NT2/D1 (cell line): Measurements from ENCODE around the gene PPM1H.

Experiments used
- DNase-seq: peaks from one replicate; pipeline ENCODE4 v3.0.0-alpha.2; 2011; ENCODE audit warnings: low read depth, low spot score
- H3K27me3 ChIP-seq: 2 replicates; pipeline ENCODE4 v1.6.0; 2011; ENCODE audit warnings: mild to moderate bottlenecking; ENCODE audit not compliant: insufficient read length, insufficient read depth
- H3K36me3 ChIP-seq: 2 replicates; pipeline ENCODE4 v1.6.1; 2011; ENCODE audit warnings: mild to moderate bottlenecking, low read length, mixed read lengths; ENCODE audit not compliant: insufficient read depth, insufficient read length
- H3K4me1 ChIP-seq: 2 replicates; pipeline ENCODE4 v1.5.1; 2011; ENCODE audit not compliant: insufficient read depth, insufficient read length
- H3K4me3 ChIP-seq: 2 replicates; pipeline ENCODE4 v1.5.1; 2011; ENCODE audit warnings: low read depth; ENCODE audit not compliant: insufficient read length
- H3K9ac ChIP-seq: 2 replicates; pipeline ENCODE4 v1.6.0; 2011; ENCODE audit warnings: low read depth; ENCODE audit not compliant: insufficient read length
- H3K9me3 ChIP-seq: 2 replicates; pipeline ENCODE4 v1.5.1; 2011; ENCODE audit warnings: mild to moderate bottlenecking, low read length; ENCODE audit not compliant: insufficient read depth
- SUZ12 ChIP-seq: IDR thresholded peaks from 2 replicates; pipeline ENCODE4 v1.6.1; 2011; ENCODE audit not compliant: insufficient read length, insufficient read depth; ENCODE audit errors: extremely low read depth
- YY1 ChIP-seq: IDR thresholded peaks from 2 replicates; pipeline ENCODE4 v1.6.1; 2011; ENCODE audit not compliant: insufficient read length, insufficient read depth
- ZNF274 ChIP-seq: IDR thresholded peaks from 2 replicates; pipeline ENCODE4 v1.6.1; 2011; ENCODE audit warnings: mild to moderate bottlenecking, low read depth, low read length

The PPM1H gene

GRCh38 chr12:62698701-62699101 lies 236.2 kb downstream of the PPM1H start:
- Histone ChIP-seq H3K4me3 (no peak overlapping the region), H3K27me3 (no peaks in the 10 kb centered on the region), H3K9me3 (no peaks in the 10 kb centered on the region), H3K4me1 (peaks cover 4% of the 10 kb centered on the region), H3K36me3 (no peaks in the 10 kb centered on the region), H3K9ac (no peak overlapping the region)
- TF ChIP-seq SUZ12 (no peak), ZNF274 (no peak), YY1 (no peak)
- DNase-seq: no peak

DNA sequence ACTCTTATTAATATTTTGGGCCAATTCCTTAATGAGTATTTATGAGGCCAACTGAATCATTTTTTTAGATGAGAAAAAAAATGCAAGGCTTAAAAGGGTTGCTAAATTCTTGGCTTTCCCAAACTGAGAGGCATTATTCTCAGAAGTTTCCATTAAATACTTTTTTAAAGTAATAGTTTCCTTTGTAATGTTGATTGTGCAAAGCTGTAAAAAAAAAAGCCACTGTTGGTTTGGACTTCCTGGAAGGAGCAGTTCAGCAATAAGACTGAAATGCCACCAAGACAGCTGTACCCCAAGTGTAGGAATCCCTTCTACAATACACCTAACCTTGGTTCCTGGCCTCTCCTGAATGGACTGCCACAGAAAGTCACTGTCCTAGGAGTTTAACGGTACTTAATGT lies 237.1 kb downstream of the PPM1H start:
- Histone ChIP-seq H3K4me3 (no peak overlapping the region), H3K27me3 (no peaks in the 10 kb centered on the region), H3K9me3 (peaks cover 2% of the 10 kb centered on the region; the same call in 1 of the 2 replicates), H3K9ac (no peak overlapping the region), H3K4me1 (peaks cover 9% of the 10 kb centered on the region), H3K36me3 (peaks cover 5% of the 10 kb centered on the region)
- TF ChIP-seq SUZ12 (no peak), YY1 (no peak), ZNF274 (no peak)
- no peak for DNase-seq

- no peak overlapping the region for H3K4me3 ChIP-seq
- no peak for DNase-seq
- TF ChIP-seq SUZ12 (no peak), YY1 (no peak), ZNF274 (no peak)
Measured at GRCh38 chr12:62695696-62696095, 239.3 kb downstream of the PPM1H start.

GRCh38 chr12:62694632-62695031 lies 240.3 kb downstream of the PPM1H start:
- no peak for TF ChIP-seq ZNF274
- no peak for TF ChIP-seq SUZ12
- no peak for TF ChIP-seq YY1
- H3K36me3 ChIP-seq: peaks cover 19% of the 10 kb centered on the region
- no peaks in the 10 kb centered on the region for H3K27me3 ChIP-seq
- no peak for DNase-seq
- peaks cover 9% of the 10 kb centered on the region for H3K4me1 ChIP-seq
- H3K9ac ChIP-seq: no peak overlapping the region
- no peak overlapping the region for H3K4me3 ChIP-seq
- peaks cover 17% of the 10 kb centered on the region for H3K9me3 ChIP-seq

More at GRCh38 chr12:62695696-62696095, 239.3 kb downstream of the PPM1H start:
- Histone ChIP-seq H3K27me3 (no peaks in the 10 kb centered on the region), H3K9me3 (peaks cover 17% of the 10 kb centered on the region), H3K4me1 (peaks cover 9% of the 10 kb centered on the region), H3K36me3 (peaks cover 13% of the 10 kb centered on the region), H3K9ac (no peak overlapping the region)

DNA sequence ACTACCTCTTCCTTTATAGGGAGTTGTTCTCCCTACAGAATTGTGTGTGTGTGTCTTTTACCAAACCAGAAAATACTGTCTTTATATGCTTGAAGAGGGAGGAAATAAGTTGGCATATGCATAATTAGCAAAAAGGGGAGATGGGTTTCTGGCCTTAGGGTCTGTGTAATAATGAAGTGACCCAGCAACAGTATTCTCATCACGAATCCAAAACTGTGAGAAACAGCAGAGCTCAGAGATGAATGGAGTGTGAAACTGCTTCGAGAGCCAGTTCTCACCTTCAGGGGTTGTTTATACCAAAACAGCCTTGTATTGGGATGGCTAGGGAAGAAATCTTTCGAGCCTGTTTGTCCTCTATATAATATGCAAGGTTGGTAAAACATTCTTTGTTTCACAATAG lies 240.8 kb downstream of the PPM1H start:
- DNase-seq: no peak
- TF ChIP-seq ZNF274: no peak
- TF ChIP-seq YY1: no peak
- TF ChIP-seq SUZ12: no peak
- peaks cover 9% of the 10 kb centered on the region for H3K4me1 ChIP-seq
- no peak overlapping the region for H3K4me3 ChIP-seq
- no peaks in the 10 kb centered on the region for H3K27me3 ChIP-seq
- H3K36me3 ChIP-seq: peaks cover 24% of the 10 kb centered on the region
- no peak overlapping the region for H3K9ac ChIP-seq
- peaks cover 17% of the 10 kb centered on the region for H3K9me3 ChIP-seq

DNA sequence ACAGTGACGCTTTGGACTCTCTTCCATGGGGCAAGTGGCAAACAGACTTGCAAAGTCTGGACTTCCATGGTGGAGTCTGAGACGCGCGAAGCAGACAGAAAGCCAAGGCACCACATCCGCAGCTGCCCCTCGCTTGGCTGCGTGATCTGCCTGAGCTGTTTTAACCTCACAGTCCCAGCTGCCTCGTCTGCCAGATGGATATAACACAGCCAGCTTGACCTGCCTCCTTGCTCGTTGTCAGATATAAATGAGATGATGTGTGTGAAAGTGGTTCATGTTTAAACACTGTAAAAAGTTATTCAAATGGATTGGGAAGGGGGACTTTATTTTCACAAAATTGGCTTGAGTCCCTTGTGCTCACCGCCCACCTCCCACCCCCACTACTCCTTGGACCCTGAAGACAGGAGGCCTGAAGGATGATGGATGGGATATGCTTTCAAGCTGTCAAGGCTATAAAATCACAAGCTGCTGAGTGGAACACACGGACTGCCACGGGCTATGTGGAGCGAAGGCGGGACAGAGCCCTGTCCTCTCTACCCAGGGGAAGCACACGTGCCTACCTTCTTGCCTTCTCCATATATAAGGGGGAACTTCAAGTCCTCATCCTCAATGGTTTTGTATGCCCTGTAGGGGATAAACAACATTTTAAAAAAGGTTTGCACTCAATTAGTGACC lies 241.4 kb downstream of the PPM1H start:
- H3K27me3 ChIP-seq: no peaks in the 10 kb centered on the region
- H3K9me3 ChIP-seq: peaks cover 17% of the 10 kb centered on the region
- TF ChIP-seq SUZ12 (no peak), YY1 (no peak), ZNF274 (no peak)
- H3K4me3 ChIP-seq: no peak overlapping the region
- peaks cover 26% of the 10 kb centered on the region for H3K36me3 ChIP-seq
- no peak overlapping the region for H3K9ac ChIP-seq
- no peak for DNase-seq
- peaks cover 9% of the 10 kb centered on the region for H3K4me1 ChIP-seq

DNA sequence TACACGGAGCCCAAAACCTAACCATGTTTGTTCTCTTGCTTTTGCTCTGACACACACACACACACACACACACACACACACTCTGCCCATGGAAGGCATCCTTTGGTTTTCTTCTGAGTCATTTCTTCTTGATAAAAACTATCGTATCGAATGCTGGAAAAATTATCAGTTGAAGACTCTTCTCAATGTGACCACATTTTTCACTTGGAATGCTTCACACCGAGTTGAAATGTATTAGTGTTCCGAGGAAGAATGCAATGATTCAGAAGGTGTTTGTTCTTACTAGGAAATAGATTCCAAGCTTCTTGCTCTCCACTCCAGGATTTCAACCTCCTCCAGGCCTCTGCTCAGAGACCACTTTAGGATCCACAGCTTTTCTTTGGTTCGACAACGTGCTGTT lies 242.1 kb downstream of the PPM1H start:
- Histone ChIP-seq H3K4me1 (peaks cover 9% of the 10 kb centered on the region), H3K4me3 (no peak overlapping the region), H3K9me3 (peaks cover 20% of the 10 kb centered on the region), H3K9ac (no peak overlapping the region), H3K27me3 (no peaks in the 10 kb centered on the region), H3K36me3 (peaks cover 26% of the 10 kb centered on the region)
- no peak for TF ChIP-seq ZNF274
- no peak for TF ChIP-seq SUZ12
- no peak for TF ChIP-seq YY1
- no peak for DNase-seq
